Bone marrow (tissue), 2 donors: ENCODE measurements around the gene TCEA2.

Experiments
- DNase-seq, 2 donors: peaks; one replicate each; lab custom pipeline; 2025; lab: John Stamatoyannopoulos, UW

The TCEA2 gene

DNA sequence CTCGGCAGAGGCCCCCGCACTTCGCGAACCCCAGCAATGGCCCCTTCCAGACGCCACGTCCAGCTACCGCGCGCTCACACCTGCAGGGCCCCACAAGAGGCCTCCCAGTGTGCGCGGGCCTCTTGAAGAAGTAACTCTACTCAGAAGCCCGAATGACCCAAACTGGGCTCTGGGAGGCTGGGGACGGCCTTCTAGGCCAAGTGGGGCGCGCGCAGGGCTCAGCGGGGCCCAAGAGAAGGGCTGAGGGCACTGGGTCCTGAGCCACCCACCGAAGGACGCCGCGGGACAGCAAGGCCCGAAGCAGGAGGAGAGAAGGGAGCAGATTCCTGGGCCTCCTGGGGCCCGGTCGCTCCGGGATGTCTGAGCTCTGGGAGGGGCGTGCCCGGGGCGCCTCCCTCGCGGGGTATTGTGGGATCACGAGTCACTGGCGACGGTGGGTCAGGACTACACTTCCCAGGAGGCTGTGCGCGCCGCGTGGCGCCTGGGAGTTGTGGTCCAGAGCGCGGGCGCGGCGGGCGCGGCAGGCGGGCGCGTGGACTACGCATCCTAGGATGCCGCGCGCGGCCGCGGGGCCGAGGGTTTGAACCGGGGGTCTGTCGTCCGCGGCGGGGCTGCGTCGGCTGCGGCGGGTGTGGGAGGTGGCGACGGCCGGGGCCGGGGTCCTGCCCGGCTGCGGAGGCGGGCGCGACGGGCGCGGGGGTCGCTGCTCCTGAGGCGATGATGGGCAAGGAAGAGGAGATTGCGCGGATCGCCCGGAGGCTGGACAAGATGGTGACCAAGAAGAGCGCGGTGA lies at the start of gene TCEA2:
Gene TCEA2 (plus strand): TSS at position 603 of the 793 bp plus-strand sequence. CDS start 115 bp downstream, at position 718.
- DNase-seq = peak; percentile 75 to 83

DNA sequence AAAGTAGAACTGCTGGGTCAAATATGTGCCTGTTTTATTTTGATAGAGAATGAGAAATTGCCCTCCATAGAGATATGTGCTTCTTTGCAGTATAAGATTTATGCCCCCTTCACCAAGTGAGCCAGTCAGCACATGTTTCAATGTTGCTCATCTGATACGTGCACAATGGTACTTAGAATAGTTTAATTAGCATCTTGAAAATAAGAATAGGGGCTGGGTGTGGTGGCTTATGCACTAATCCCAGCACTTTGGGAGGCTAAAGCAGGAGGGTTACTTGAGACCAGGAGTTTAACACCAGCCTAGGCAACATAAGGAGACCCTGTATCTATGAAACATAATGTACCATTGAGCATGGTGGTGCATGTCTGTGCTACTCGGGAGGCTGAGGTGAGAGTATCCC lies 47.4 kb upstream of the TCEA2 start:
- no peak for DNase-seq

DNA sequence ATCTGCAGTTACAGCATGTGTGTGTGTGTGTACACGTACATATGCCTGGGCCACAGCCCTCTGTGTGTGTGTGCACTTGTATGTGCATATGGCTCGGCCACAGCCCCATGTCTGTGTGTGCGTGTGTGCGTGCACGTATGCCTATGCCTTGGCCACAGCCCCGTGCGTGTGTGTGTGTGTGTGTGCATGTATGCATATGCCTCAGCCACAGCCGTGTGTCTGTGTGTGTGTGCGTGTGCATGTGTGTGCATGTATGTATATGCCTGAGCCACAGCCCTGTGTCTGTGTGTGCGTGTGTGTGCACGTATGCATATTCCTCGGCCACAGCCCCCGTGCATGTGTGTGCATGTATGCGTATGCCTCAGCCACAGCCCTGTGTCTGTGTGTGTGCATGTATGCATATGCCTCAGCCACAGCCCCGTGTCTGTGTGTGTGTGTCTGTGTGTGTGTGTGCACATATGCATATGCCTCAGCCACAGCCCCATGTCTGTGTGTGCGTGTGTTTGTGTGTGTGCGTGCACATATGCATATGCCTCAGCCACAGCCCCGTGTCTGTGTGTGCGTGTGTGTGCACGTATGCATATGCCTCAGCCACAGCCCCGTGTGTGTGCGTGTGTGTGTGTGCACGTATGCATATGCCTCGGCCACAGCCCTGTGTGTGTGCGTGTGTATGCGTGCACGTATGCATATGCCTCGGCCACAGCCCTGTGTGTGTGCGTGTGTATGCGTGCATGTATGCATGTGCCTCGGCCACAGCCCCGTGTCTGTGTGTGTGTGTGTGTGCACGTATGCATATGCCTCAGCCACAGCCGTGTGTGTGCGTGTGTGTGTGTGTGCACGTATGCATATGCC lies 41.6 kb upstream of the TCEA2 start:
- no peak for DNase-seq

GRCh38 chr20:64022671-64023360 lies 40.2 kb upstream of the TCEA2 start:
- DNase-seq = no peak

DNA sequence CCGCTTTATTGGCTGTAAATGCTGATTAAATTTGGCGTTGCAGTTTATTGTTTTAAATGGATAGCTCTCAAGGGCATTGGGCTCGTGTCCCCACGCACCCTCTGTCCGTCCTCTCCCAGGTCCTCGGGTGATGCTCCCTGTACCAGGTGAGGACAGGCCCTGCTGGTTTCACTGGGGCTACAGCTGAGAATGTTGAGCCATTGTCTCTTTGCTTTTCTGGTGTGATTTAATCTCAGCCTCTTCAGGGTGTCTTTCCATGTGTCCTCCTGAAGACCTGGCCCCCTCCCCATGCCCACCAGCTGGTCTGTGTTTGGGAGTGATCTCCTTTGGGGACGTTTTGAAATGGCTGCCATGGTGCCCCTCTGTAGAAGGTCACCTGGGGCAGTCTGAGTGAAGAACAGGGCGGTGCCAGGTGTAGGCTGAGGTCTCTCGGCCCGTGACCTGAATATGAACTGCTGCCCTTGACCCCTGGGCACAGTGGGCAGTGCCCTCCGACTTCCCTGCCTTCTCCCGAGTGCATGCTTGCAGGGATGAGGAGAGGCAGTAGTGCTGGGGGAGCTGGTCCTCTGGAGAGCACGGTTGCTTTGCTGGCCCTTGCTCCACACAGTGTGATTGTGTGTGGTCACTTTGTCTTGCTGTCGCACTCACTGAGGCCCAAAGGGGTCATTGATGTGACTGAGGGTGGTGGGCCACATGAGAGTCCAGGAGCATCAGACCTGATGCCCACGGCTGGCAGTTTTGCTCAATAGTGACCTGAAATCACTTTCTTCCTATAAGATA lies 39.4 kb upstream of the TCEA2 start:
- DNase-seq = no peak

DNA sequence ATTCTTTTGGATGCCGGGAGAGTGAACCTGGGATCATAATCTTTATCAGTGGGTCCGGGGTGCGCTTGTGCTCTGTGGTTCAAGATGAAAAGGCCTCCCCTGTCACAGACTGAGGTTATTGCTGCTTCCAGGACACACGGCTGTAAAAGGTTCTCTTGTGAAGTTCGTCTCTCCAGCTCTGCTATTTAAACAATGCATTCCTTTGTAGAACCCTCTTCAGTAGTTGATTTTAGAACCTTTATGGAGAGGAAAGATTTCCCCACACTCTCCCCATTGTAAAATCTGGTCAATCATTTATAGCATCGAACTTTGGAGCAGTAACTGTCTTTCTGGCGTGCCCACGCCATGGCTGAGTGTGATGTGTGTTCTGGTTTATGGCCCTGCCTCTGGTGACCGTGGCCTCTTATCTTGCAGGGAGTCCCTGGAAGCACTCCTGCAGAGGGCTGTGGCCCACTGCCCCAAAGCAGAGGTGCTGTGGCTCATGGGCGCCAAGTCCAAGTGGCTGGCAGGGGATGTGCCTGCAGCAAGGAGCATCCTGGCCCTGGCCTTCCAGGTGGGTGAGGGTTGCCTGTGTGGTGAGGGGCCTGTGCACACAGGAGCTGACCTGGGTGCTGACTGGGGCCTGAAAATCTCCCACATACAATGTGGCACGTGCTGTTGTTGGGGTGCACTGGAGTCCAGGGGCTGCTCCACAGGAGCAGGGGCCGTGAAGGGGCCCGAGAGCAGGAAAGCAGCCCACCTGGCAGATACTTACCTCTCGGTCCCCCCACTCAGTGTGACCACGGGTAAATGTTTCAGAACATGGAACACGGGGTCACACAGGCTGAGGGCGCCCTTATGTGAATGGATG lies 38.6 kb upstream of the TCEA2 start:
- DNase-seq = no peak

- DNase-seq = no peak
Measured at GRCh38 chr20:64025101-64025825, 37.7 kb upstream of the TCEA2 start.

DNA sequence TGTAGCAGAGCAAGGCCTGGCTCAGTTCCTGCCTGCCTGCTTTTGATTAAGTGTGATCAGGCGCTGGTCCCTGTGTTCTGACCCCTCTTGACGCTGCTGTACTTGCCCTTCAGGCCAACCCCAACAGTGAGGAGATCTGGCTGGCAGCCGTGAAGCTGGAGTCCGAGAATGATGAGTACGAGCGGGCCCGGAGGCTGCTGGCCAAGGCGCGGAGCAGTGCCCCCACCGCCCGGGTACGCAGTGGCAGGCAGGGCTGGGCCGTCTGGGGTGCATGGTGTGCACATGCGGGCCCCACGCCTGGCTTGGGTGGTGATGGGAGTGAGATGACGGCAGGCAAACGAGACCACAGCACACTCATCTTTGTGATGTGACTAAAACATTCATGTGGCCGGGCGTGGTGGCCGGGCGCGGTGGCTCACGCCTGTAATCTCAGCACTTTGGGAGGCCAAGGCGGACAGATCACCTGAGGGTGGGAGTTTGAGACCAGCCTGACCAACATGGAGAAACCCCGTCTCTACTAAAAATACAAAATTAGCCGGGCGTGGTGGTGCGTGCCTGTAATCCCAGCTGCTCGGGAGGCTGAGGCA lies 37.1 kb upstream of the TCEA2 start:
- DNase-seq = no peak

DNA sequence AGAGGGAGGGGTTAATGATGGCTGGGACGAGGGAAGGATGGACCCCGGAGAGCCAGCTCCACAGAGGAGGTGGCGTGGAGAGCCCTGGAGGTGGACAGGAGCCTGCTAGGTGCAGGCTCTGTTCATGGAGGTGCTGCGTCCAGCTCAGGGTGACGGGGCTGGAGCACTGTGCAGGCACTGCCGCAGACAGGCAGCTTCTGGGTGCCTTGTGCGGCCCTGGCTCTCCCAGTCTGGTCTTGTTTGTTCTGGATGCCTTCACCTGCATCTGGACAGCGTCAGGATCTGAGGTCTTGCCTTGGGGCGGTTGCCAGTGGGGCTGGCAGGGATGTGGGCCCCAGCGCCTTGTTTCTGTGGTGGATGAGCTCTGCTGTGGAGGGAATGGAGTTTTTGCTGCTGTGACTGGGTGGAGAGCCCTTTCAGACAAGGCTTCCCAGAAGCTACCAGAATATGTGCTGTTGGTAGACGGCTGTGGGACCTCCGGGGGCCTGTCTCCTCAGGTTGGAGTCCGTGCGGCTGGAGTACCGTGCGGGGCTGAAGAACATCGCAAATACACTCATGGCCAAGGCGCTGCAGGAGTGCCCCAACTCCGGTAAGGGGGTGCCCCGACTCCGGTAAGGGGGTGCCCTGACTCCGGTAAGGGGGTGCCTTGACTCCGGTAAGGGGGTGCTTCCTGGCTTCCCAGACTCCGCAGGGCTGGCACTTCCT lies 34.9 kb upstream of the TCEA2 start:
- no peak for DNase-seq

DNA sequence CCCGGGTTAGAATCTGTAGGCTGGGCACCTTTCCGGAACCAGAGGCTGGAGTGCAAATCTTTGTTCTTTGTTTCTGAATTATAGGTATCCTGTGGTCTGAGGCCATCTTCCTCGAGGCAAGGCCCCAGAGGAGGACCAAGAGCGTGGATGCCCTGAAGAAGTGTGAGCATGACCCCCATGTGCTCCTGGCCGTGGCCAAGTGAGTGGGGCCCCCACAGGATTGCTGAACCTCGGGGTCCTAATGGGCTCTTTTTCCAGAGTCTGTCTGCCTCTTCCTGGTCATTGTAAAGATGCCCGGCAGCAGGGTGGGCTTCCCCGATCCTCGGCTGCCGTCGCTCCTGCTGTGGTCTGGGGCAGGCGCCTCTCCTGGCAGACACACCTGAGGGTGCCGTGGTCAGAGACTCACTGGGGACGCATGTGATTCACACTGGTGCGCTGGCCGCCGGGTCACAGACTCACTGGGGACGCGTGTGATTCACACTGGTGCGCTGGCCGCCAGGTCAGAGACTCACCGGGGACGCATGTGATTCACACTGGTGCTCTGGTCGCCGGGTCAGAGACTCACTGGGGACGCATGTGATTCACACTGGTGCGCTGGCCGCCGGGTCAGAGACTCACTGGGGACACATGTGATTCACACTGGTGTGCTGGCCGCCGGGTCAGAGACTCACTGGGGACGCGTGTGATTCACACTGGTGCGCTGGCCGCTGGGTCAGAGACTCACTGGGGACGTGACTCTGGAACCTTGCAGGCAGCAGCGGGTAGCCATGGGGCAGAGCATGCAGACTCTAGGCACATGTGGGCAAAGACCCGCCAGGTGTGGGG lies 33.5 kb upstream of the TCEA2 start:
- DNase-seq = no peak

DNA sequence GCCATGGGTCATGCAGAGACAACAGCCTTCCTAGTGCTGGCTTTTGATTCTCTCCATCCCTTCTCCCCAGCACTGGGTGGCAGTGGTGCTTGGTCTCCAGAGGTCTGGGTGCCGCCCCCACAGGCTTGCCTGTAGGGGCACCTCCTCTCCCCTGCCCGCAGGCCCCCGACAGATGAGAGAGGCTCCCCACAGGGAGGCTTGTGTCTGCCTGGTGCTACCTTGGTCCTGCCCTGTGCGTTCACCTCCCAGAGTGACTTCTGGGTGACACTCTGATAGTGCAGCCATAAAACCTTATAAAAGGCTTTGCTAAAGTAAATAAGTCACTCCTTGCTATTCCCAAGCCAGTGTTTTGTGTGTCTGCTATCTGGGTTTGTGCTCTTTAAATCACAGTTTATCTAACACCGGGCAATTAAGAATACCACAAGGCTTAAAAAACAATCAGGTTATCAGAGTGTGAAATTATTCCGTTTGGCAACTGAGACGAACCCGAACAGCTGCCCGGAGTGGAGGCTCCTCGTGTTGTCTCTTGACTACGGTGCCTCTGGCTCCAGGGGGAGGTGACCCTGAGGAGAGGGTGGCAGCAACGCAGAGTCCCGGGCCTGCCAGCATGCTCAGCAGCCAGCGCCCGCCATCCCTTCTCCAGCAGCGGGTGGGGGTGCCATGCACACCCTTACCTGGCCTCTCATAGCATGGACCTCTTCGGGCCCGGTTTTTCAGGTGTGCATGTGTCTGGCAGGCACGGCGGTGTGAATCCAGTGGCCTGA lies 32.4 kb upstream of the TCEA2 start:
- DNase-seq = no peak

DNA sequence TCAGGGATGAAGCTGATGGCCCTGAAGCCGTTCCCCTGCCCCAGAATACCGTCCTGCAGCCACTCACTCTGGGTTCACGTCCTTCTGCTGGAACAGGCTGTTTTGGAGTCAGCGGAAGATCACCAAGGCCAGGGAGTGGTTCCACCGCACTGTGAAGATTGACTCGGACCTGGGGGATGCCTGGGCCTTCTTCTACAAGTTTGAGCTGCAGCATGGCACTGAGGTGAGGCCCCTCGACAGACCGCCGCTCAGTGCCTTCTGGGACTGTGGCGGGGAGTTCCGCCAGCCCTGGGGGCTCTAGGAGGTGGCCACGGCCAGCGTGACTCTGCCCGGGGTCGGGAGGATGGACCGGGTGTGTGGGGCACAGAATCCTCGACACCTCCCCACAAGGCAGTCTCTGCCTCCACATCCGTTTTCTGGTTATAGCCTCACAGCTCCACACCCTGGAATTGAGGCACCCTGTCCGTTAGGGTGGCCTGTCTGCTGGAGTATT lies 31.1 kb upstream of the TCEA2 start:
- DNase-seq = no peak

DNA sequence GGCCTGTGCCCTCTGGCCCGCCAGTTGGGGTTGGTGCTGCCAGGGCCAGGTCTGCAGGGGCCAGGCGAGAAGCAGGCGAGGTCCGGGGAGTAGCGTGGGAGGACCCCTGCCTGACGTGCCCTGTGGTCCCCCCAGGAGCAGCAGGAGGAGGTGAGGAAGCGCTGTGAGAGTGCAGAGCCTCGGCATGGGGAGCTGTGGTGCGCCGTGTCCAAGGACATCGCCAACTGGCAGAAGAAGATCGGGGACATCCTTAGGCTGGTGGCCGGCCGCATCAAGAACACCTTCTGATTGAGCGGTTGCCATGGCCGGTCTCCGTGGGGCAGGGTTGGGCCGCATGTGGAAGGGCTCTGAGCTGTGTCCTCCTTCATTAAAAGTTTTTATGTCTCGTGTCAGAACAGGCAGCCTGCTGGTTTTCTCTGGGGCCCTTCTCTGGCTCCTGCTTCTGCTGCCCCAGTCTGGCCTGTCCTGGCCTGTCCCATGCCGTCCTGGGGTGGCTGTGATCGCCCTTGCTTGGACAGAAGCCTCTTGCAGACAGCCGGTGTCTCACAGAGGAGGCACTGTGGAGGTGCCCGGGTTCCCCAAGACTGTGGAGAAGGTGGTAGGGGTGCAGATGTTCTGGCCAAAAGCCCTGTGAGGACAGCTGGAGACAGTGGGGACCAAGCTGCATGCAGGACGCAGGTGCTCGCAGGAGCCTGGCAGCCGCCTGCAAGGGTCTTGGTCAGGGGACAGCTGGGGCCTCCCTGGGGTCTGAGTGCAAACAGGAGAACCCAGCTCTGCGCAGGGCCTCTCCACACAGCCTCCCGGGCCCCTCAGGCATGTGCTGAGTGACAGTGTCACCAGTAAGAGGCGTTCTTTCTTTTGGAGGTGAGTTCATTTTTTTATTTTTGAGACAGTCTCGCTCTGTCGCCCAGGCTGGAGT lies 30.0 kb upstream of the TCEA2 start:
- no peak for DNase-seq

GRCh38 chr20:64033981-64034493 lies 29.0 kb upstream of the TCEA2 start:
- no peak for DNase-seq

GRCh38 chr20:64035066-64035932 lies 27.7 kb upstream of the TCEA2 start:
- no peak for DNase-seq
